ENCODE results near the gene HDAC5. TPM values are rescaled to one million over a fixed set of nuclear protein-coding genes. Genes with fewer than 3 reads are reported as not detected.

The HDAC5 gene
- total RNA-seq, 1 experiment from 2014 or later = 16.9 TPM

GRCh38 chr17:44113382-44113781 is 10.1 kb downstream of the HDAC5 start:
- no TSS peak for BruUV-seq (replicated peaks)
- no peak for DNase-seq (ENCODE audit: low spot score)
- Histone ChIP-seq H3K4me1 (ENCODE audit: insufficient read depth, low read length, poor library complexity, severe bottlenecking) (peaks cover 30% of the 10 kb centered on the region), H3K27me3 (replicated peaks; ENCODE audit: insufficient read depth, low read depth, low read length, poor library complexity) (no peaks in the 10 kb centered on the region), H3K9me3 (ENCODE audit: low read depth, low read length, poor library complexity, severe bottlenecking) (no peaks in the 10 kb centered on the region), H3K4me3 (ENCODE audit: low read depth, low read length, poor library complexity, severe bottlenecking) (no peak overlapping the region), H3K36me3 (ENCODE audit: insufficient read depth, low read length, poor library complexity, severe bottlenecking) (no peaks in the 10 kb centered on the region), H3K27ac (ENCODE audit: low read depth, low read length, poor library complexity, severe bottlenecking) (no peak overlapping the region)
- no peak for TF ChIP-seq EZH2 (IDR thresholded peaks at IDR 0.05; ENCODE audit: borderline replicate concordance, low read depth, low read length, poor library complexity, severe bottlenecking)
- TF ChIP-seq CTCF (conservative IDR thresholded peaks at IDR 0.05; ENCODE audit: low read depth, low read length) = no peak
- ChIA-PET CTCF (no interaction called here), POLR2A (ENCODE audit: low non-redundant PET) (interaction anchor here (0.5 kb wide), 1 partner anchor 657 kb away, joined by 11 read pairs; no protein-coding TSS in a partner anchor)
- intact Hi-C loops (cut with micrococcal nuclease; ENCODE audit: unreplicated experiment) = loop anchor here (10.0 kb wide), 1 partner anchor 109 kb away; the partner anchor contains the start of gene NAGS

GRCh38 chr17:44112284-44113280 is 10.9 kb downstream of the HDAC5 start:
- CTCF ChIA-PET = no interaction called here
- POLR2A ChIA-PET (ENCODE audit: low non-redundant PET) = no interaction called here

GRCh38 chr17:44111777-44112176 is 11.7 kb downstream of the HDAC5 start:
- no peak for DNase-seq (ENCODE audit: low spot score)
- Histone ChIP-seq H3K27ac (ENCODE audit: low read depth, low read length, poor library complexity, severe bottlenecking) (peak overlapping the region; percentile 57), H3K36me3 (ENCODE audit: insufficient read depth, low read length, poor library complexity, severe bottlenecking) (no peaks in the 10 kb centered on the region), H3K27me3 (replicated peaks; ENCODE audit: insufficient read depth, low read depth, low read length, poor library complexity) (no peaks in the 10 kb centered on the region), H3K4me1 (ENCODE audit: insufficient read depth, low read length, poor library complexity, severe bottlenecking) (peaks cover 38% of the 10 kb centered on the region), H3K9me3 (ENCODE audit: low read depth, low read length, poor library complexity, severe bottlenecking) (no peaks in the 10 kb centered on the region), H3K4me3 (ENCODE audit: low read depth, low read length, poor library complexity, severe bottlenecking) (no peak overlapping the region)
- CTCF ChIA-PET = interaction anchor here (0.8 kb wide), 1 partner anchor 24 kb away, joined by 3 read pairs; no protein-coding TSS in a partner anchor
- intact Hi-C loops (cut with micrococcal nuclease; ENCODE audit: unreplicated experiment) = loop anchor here (1.0 to 10.0 kb wide), 2 partner anchors 45 to 107 kb away; partner anchors contain the start of genes LSM12 and NAGS
- POLR2A ChIA-PET (ENCODE audit: low non-redundant PET) = no interaction called here
- no peak for TF ChIP-seq CTCF (conservative IDR thresholded peaks at IDR 0.05; ENCODE audit: low read depth, low read length)
- no peak for TF ChIP-seq EZH2 (IDR thresholded peaks at IDR 0.05; ENCODE audit: borderline replicate concordance, low read depth, low read length, poor library complexity, severe bottlenecking)
- no TSS peak for BruUV-seq (replicated peaks)

More at GRCh38 chr17:44112284-44113280, 10.9 kb downstream of the HDAC5 start:
- no peak overlapping the region for H3K27ac ChIP-seq (ENCODE audit: low read depth, low read length, poor library complexity, severe bottlenecking)
- TF ChIP-seq CTCF (conservative IDR thresholded peaks at IDR 0.05; ENCODE audit: low read depth, low read length) (no peak), EZH2 (IDR thresholded peaks at IDR 0.05; ENCODE audit: borderline replicate concordance, low read depth, low read length, poor library complexity, severe bottlenecking) (no peak)
- no peaks in the 10 kb centered on the region for H3K9me3 ChIP-seq (ENCODE audit: low read depth, low read length, poor library complexity, severe bottlenecking)
- H3K4me1 ChIP-seq (ENCODE audit: insufficient read depth, low read length, poor library complexity, severe bottlenecking) = peaks cover 38% of the 10 kb centered on the region
- H3K27me3 ChIP-seq (replicated peaks; ENCODE audit: insufficient read depth, low read depth, low read length, poor library complexity) = no peaks in the 10 kb centered on the region
- no peak for DNase-seq (ENCODE audit: low spot score)
- no peaks in the 10 kb centered on the region for H3K36me3 ChIP-seq (ENCODE audit: insufficient read depth, low read length, poor library complexity, severe bottlenecking)
- intact Hi-C loops (cut with micrococcal nuclease; ENCODE audit: unreplicated experiment) = loop anchor here (10.0 kb wide), 1 partner anchor 108 kb away; the partner anchor contains the start of gene NAGS
- no TSS peak for BruUV-seq (replicated peaks)
- H3K4me3 ChIP-seq (ENCODE audit: low read depth, low read length, poor library complexity, severe bottlenecking) = no peak overlapping the region
